Uterus (tissue), 4 donors: ENCODE results near the gene FOXP2. TPM values are rescaled to one million over a fixed set of nuclear protein-coding genes. Genes with fewer than 3 reads are reported as not detected.

ENCODE experiments used
- DNase-seq, 2 donors: peaks; one replicate each; pipeline ENCODE4 v3.0.0-alpha.2; 2019 to 2020
- H3K27ac ChIP-seq, 2 donors: fragments of 200-600 bp; sonication (generic); 1 replicate in 1 of 2; 2 replicates in 1 of 2; pipeline ENCODE4 v1.5.1; 2016 to 2018
- H3K27me3 ChIP-seq, 2 donors: fragments of 200-600 bp; sonication (generic); one replicate each; pipeline ENCODE4 v1.5.1; 2018 to 2019; ENCODE audit warnings: control low read depth in 1 of 2
- H3K36me3 ChIP-seq, 2 donors: fragments of 200-600 bp; sonication (generic); one replicate each; pipeline ENCODE4 v1.5.1; 2019; ENCODE audit warnings: control low read depth in 1 of 2
- H3K4me1 ChIP-seq, 2 donors: fragments of 200-600 bp; sonication (generic); one replicate each; pipeline ENCODE4 v1.5.1; 2018 to 2019; ENCODE audit warnings: control low read depth in 1 of 2
- H3K4me3 ChIP-seq, 2 donors: fragments of 200-600 bp; sonication (generic); 1 replicate in 1 of 2; 2 replicates in 1 of 2; pipeline ENCODE4 v1.5.1; 2018 to 2019; ENCODE audit warnings: mild to moderate bottlenecking in 1 of 2
- H3K9me3 ChIP-seq, 2 donors: fragments of 200-600 bp; sonication (generic); one replicate each; pipeline ENCODE4 v1.5.1; 2019; ENCODE audit warnings: control low read depth in 1 of 2
- CTCF ChIP-seq, 4 experiments: fragments of 200-600 bp in 2 of 4; fragments of 450-650 bp in 2 of 4; sonication (generic) in 2 of 4; IDR thresholded peaks; one replicate each; pipeline ENCODE4 v1.5.1; 2016 to 2019; ENCODE audit warnings: antibody characterized with exemption in 4 of 4, mild to moderate bottlenecking in 2 of 4, moderate library complexity in 1 of 4
- POLR2A ChIP-seq, 2 donors: fragments of 450-650 bp; IDR thresholded peaks; one replicate each; pipeline ENCODE4 v1.6.1; 2016; ENCODE audit warnings: antibody characterized with exemption in 2 of 2, mild to moderate bottlenecking in 1 of 2, moderate library complexity in 1 of 2
- intact Hi-C: fragments of 100-400 bp; cut with DNase I; formaldehyde crosslinking; loops from one replicate; pipeline ENCODE4 v1.15.1; 2023; ENCODE audit warnings: low total_unique reads
- total RNA-seq, 4 donors: library from RNA; depleted of rRNA in 3 of 4; stranded (reverse); fragments of >200 nt in 3 of 4; gene quantifications; one replicate each; pipeline versions ENCODE4 v1.1.0 to v1.2.4, GENCODE V29; 2014 to 2023
- donor health status: DM: yes; HTN: yes; CAD: no.

Gene FOXP2
- total RNA-seq, 4 donors from 2014 or later: 17.6 to 59.3 (median 24.9) TPM

- Histone ChIP-seq H3K36me3 (no peaks in the 10 kb centered on the region), H3K4me1 (no peaks in the 10 kb centered on the region), H3K9me3 (no peaks in the 10 kb centered on the region), H3K27me3 (no peaks in the 10 kb centered on the region), H3K4me3 (no peak overlapping the region), H3K27ac (no peak overlapping the region)
- intact Hi-C loops: no loop called here
- no peak for DNase-seq
- TF ChIP-seq POLR2A (IDR thresholded peaks at IDR 0.05): no peak
- TF ChIP-seq CTCF (IDR thresholded peaks at IDR 0.05): no peak
These were observed 280.6 kb downstream of the FOXP2 start for GRCh38 chr7:114695182-114695581.

- intact Hi-C loops: no loop called here
- H3K36me3 ChIP-seq: no peaks in the 10 kb centered on the region
- no peak for DNase-seq
- H3K27ac ChIP-seq: no peak overlapping the region
- TF ChIP-seq POLR2A (IDR thresholded peaks at IDR 0.05) (no peak), CTCF (IDR thresholded peaks at IDR 0.05) (no peak)
- H3K27me3 ChIP-seq: no peaks in the 10 kb centered on the region
- no peak overlapping the region for H3K4me3 ChIP-seq
- no peaks in the 10 kb centered on the region for H3K9me3 ChIP-seq
- H3K4me1 ChIP-seq: no peaks in the 10 kb centered on the region
These were observed 285.8 kb downstream of the FOXP2 start for GRCh38 chr7:114700247-114700928.

- no peak overlapping the region for H3K27ac ChIP-seq
- DNase-seq: no peak
- no peaks in the 10 kb centered on the region for H3K9me3 ChIP-seq
- intact Hi-C loops: no loop called here
- no peaks in the 10 kb centered on the region for H3K36me3 ChIP-seq
- no peaks in the 10 kb centered on the region for H3K4me1 ChIP-seq
- H3K4me3 ChIP-seq: no peak overlapping the region
- no peak for TF ChIP-seq POLR2A (IDR thresholded peaks at IDR 0.05)
- no peak for TF ChIP-seq CTCF (IDR thresholded peaks at IDR 0.05)
- no peaks in the 10 kb centered on the region for H3K27me3 ChIP-seq
These were observed 289.1 kb downstream of the FOXP2 start for GRCh38 chr7:114703677-114704076.

- H3K9me3 ChIP-seq: no peaks in the 10 kb centered on the region
- H3K36me3 ChIP-seq: no peaks in the 10 kb centered on the region
- TF ChIP-seq POLR2A (IDR thresholded peaks at IDR 0.05) (no peak), CTCF (IDR thresholded peaks at IDR 0.05) (no peak)
- H3K27me3 ChIP-seq: no peaks in the 10 kb centered on the region
- intact Hi-C loops: no loop called here
- no peak for DNase-seq
- no peaks in the 10 kb centered on the region for H3K4me1 ChIP-seq
- no peak overlapping the region for H3K4me3 ChIP-seq
- H3K27ac ChIP-seq: no peak overlapping the region
These were observed 294.0 kb downstream of the FOXP2 start for GRCh38 chr7:114708646-114709045.

- no peaks in the 10 kb centered on the region for H3K9me3 ChIP-seq
- no peak overlapping the region for H3K4me3 ChIP-seq
- TF ChIP-seq POLR2A (IDR thresholded peaks at IDR 0.05) (no peak), CTCF (IDR thresholded peaks at IDR 0.05) (no peak)
- intact Hi-C loops: no loop called here
- H3K27me3 ChIP-seq: no peaks in the 10 kb centered on the region
- no peak for DNase-seq
- H3K4me1 ChIP-seq: no peaks in the 10 kb centered on the region
- H3K27ac ChIP-seq: no peak overlapping the region
- H3K36me3 ChIP-seq: no peaks in the 10 kb centered on the region
These were observed 295.9 kb downstream of the FOXP2 start for GRCh38 chr7:114710499-114710898.
